H1 (cell line): ENCODE measurements around the gene NTN5. TPM values are rescaled to one million over a fixed set of nuclear protein-coding genes. Genes with fewer than 3 reads are reported as not detected.

Experiments
- CHD1 ChIP-seq: IDR thresholded peaks from 2 replicates; pipeline ENCODE4 v1.6.1; 2012; ENCODE audit warnings: low read depth, low read length, improper control_type of control experiment
- SIN3A ChIP-seq, 2 experiments: IDR thresholded peaks in 1 of 2; conservative IDR thresholded peaks in 1 of 2; 2 replicates each; pipeline ENCODE4 v1.6.1; 2011 to 2012; ENCODE audit warnings: low read length in 2 of 2, improper control_type of control experiment in 1 of 2, low read depth in 1 of 2, mild to moderate bottlenecking in 1 of 2
- polyA plus RNA-seq, 7 experiments: library from polyadenylated mRNA; depleted of rRNA in 3 of 7; stranded (reverse) in 5 of 7; unstranded in 2 of 7; fragments of >200 nt in 5 of 7; fragments of 200-250 nt in 2 of 7; gene quantifications; 1 replicate in 5 of 7; 2 replicates in 1 of 7; 4 replicates in 1 of 7; pipeline versions ENCODE4 v1.2.1 to v1.2.3, GENCODE V29; 2011 to 2013; ENCODE audit warnings: missing spikeins in 2 of 7, mixed read lengths in 2 of 7
- total RNA-seq: library from RNA; stranded (reverse); fragmentation: NEBNext Ultra II Directional; extraction: Animal tissue kit (Norgen Biotek cat#: 25700); gene quantifications from 2 replicates; pipeline ENCODE4 v1.2.1, GENCODE V29; 2021

Gene NTN5
- total and polyA plus RNA-seq, 2 of the 8 experiments (the other 6 are each of a cell fraction or from before 2014, with no cell fraction given): 0.47 to 0.85 TPM

GRCh38 chr19:48685583-48685982 is 12.8 kb upstream of the NTN5 start (continued):
- TF ChIP-seq CHD1: no peak
- no peak for TF ChIP-seq SIN3A (conservative IDR thresholded peaks at IDR 0.05 in 1 of 2, IDR thresholded peaks at IDR 0.05 in 1 of 2; ENCODE audit: low read depth in 1 of 2, low read length in 2 of 2)
